IMR-90 (cell line): Measurements from ENCODE around the gene GNAS.

ENCODE experiments used
- BHLHE40 ChIP-seq: fragments of 150-350 bp; IDR thresholded peaks from 2 replicates; pipeline ENCODE4 v1.6.1; 2016; ENCODE audit warnings: mild to moderate bottlenecking, low read depth, low read length
- MAFK ChIP-seq: IDR thresholded peaks from 2 replicates; pipeline ENCODE4 v1.6.1; 2012; ENCODE audit warnings: low read depth, low read length, improper control_type of control experiment
- MAZ ChIP-seq: IDR thresholded peaks from 2 replicates; pipeline ENCODE4 v1.6.1; 2012; ENCODE audit warnings: low read depth, mild to moderate bottlenecking, low read length, improper control_type of control experiment, moderate library complexity, borderline replicate concordance
- MXI1 ChIP-seq: IDR thresholded peaks from 2 replicates; pipeline ENCODE4 v1.6.1; 2012; ENCODE audit warnings: low read depth, mild to moderate bottlenecking, low read length, moderate library complexity, borderline replicate concordance
- POLR2A ChIP-seq: IDR thresholded peaks from 2 replicates; pipeline ENCODE4 v1.6.1; 2012; ENCODE audit warnings: mild to moderate bottlenecking, low read depth, low read length
- RAD21 ChIP-seq: IDR thresholded peaks from 2 replicates; pipeline ENCODE4 v1.6.1; 2012; ENCODE audit warnings: low read length, improper control_type of control experiment
- RCOR1 ChIP-seq: IDR thresholded peaks from 2 replicates; pipeline ENCODE4 v1.6.1; 2012; ENCODE audit warnings: mild to moderate bottlenecking, low read length, improper control_type of control experiment; ENCODE audit not compliant: insufficient replicate concordance
- RFX5 ChIP-seq: IDR thresholded peaks from 2 replicates; pipeline ENCODE4 v1.8.0; 2012; ENCODE audit warnings: low read depth, mild to moderate bottlenecking, low read length, moderate library complexity
- SMC3 ChIP-seq: fragments of 150-350 bp; IDR thresholded peaks from 2 replicates; pipeline ENCODE4 v1.6.1; 2016; ENCODE audit warnings: low read depth, mild to moderate bottlenecking, antibody characterized with exemption, low read length, moderate library complexity
- TF ChIP-seq, protein P1 (sequence below): conservative IDR thresholded peaks from 2 replicates; pipeline ENCODE4 v1.5.1; 2012; ENCODE audit warnings: mild to moderate bottlenecking, low read depth, low read length, improper control_type of control experiment
- TF ChIP-seq, protein P2 (sequence below): fragments of 150-350 bp; IDR thresholded peaks from 2 replicates; pipeline ENCODE4 v1.6.1; 2017; ENCODE audit warnings: mild to moderate bottlenecking, antibody characterized with exemption, low read length, low read depth
- TF ChIP-seq, protein P3 (sequence below): fragments of 150-350 bp; IDR thresholded peaks from 2 replicates; pipeline ENCODE4 v1.6.1; 2016; ENCODE audit warnings: low read depth, mild to moderate bottlenecking, low read length, moderate library complexity, borderline replicate concordance

DNA sequence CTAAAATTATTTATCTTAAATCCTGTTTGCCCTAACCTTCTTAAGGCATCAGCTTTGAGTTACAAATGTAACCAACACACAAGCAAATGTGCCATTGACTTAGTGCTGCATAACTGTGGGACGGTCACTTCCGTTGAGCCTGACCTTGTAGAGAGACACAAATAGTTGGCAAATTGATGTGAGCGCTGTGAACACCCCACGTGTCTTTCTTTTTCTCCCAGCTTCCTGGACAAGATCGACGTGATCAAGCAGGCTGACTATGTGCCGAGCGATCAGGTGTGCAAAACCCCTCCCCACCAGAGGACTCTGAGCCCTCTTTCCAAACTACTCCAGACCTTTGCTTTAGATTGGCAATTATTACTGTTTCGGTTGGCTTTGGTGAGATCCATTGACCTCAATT, 56.4 kb downstream of the GNAS start:
- TF ChIP-seq, protein P1, sequence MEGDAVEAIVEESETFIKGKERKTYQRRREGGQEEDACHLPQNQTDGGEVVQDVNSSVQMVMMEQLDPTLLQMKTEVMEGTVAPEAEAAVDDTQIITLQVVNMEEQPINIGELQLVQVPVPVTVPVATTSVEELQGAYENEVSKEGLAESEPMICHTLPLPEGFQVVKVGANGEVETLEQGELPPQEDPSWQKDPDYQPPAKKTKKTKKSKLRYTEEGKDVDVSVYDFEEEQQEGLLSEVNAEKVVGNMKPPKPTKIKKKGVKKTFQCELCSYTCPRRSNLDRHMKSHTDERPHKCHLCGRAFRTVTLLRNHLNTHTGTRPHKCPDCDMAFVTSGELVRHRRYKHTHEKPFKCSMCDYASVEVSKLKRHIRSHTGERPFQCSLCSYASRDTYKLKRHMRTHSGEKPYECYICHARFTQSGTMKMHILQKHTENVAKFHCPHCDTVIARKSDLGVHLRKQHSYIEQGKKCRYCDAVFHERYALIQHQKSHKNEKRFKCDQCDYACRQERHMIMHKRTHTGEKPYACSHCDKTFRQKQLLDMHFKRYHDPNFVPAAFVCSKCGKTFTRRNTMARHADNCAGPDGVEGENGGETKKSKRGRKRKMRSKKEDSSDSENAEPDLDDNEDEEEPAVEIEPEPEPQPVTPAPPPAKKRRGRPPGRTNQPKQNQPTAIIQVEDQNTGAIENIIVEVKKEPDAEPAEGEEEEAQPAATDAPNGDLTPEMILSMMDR, result no peak
- TF ChIP-seq, protein P2, sequence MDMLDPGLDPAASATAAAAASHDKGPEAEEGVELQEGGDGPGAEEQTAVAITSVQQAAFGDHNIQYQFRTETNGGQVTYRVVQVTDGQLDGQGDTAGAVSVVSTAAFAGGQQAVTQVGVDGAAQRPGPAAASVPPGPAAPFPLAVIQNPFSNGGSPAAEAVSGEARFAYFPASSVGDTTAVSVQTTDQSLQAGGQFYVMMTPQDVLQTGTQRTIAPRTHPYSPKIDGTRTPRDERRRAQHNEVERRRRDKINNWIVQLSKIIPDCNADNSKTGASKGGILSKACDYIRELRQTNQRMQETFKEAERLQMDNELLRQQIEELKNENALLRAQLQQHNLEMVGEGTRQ, result no peak
- TF ChIP-seq RCOR1 (no peak), BHLHE40 (no peak), RFX5 (no peak), SMC3 (no peak), POLR2A (no peak), RAD21 (no peak), MAZ (no peak), MAFK (no peak), MXI1 (no peak)
- TF ChIP-seq, protein P3, sequence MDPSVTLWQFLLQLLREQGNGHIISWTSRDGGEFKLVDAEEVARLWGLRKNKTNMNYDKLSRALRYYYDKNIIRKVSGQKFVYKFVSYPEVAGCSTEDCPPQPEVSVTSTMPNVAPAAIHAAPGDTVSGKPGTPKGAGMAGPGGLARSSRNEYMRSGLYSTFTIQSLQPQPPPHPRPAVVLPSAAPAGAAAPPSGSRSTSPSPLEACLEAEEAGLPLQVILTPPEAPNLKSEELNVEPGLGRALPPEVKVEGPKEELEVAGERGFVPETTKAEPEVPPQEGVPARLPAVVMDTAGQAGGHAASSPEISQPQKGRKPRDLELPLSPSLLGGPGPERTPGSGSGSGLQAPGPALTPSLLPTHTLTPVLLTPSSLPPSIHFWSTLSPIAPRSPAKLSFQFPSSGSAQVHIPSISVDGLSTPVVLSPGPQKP, result no peak
